GM19035 (cell line): ENCODE data around the gene THOP1.
"Not testable (repeated sequence)": the region's sequence is repeated elsewhere in the genome, so short reads cannot be mapped to it uniquely, and the experiment has no call there.

Source experiments
- ATAC-seq: cut with Tn5 transposase; IDR thresholded peaks from one replicate; pipeline ENCODE4 v1.9.1; 2021; ENCODE audit not compliant: unreplicated experiment

Gene THOP1

GRCh38 chr19:2815191-2815614 lies 29.9 kb downstream of the THOP1 start:
- ATAC-seq = no peak

GRCh38 chr19:2815923-2816322 lies 30.6 kb downstream of the THOP1 start:
- no peak for ATAC-seq

- ATAC-seq = no peak
These were observed 31.3 kb downstream of the THOP1 start for GRCh38 chr19:2816641-2817040.

- ATAC-seq = not testable (repeated sequence)
These were observed 32.0 kb downstream of the THOP1 start for GRCh38 chr19:2817237-2817829.

- ATAC-seq = peak; percentile 95
These were observed 34.3 kb downstream of the THOP1 start, which contains the start of gene ZNF554 for GRCh38 chr19:2819540-2820111. TSS of gene ZNF554 (plus strand) at chr19:2819868. CDS start at chr19:2820072, 204 bp downstream.

- ATAC-seq = peak; percentile 26
These were observed 34.9 kb downstream of the THOP1 start for GRCh38 chr19:2820112-2820702.

- no peak for ATAC-seq
These were observed 37.5 kb downstream of the THOP1 start for GRCh38 chr19:2822846-2823245.

GRCh38 chr19:2823646-2824045 lies 38.3 kb downstream of the THOP1 start:
- ATAC-seq = no peak

- no peak for ATAC-seq
These were observed 38.8 kb downstream of the THOP1 start for GRCh38 chr19:2824129-2824528.

GRCh38 chr19:2827022-2827421 lies 41.7 kb downstream of the THOP1 start:
- no peak for ATAC-seq

GRCh38 chr19:2827840-2828489 lies 42.7 kb downstream of the THOP1 start:
- ATAC-seq = no peak

GRCh38 chr19:2834294-2834871 lies 49.1 kb downstream of the THOP1 start:
- no peak for ATAC-seq

- no peak for ATAC-seq
These were observed 52.1 kb downstream of the THOP1 start for GRCh38 chr19:2837430-2837829.

GRCh38 chr19:2840794-2841791 lies 55.8 kb downstream of the THOP1 start, which contains the start of gene ZNF555:
TSS of gene ZNF555 (plus strand) at chr19:2841475. CDS start at chr19:2841573, 98 bp downstream.
- ATAC-seq = peak; percentile 93

- no peak for ATAC-seq
These were observed 56.7 kb downstream of the THOP1 start for GRCh38 chr19:2841855-2842574.

GRCh38 chr19:2845107-2845506 lies 59.8 kb downstream of the THOP1 start:
- no peak for ATAC-seq

- no peak for ATAC-seq
These were observed 61.0 kb downstream of the THOP1 start for GRCh38 chr19:2846180-2846894.

GRCh38 chr19:2847507-2847906 lies 62.2 kb downstream of the THOP1 start:
- no peak for ATAC-seq

GRCh38 chr19:2848616-2849015 lies 63.3 kb downstream of the THOP1 start:
- ATAC-seq = no peak
